ENCODE measurements around the gene TKFC.
A peak's percentile ranks its signal among the peaks of the same experiment; 100 is the strongest.

TKFC gene

GRCh38 chr11:61325649-61326414 is 7.2 kb upstream of the TKFC start:
- no peak for DNase-seq

DNA sequence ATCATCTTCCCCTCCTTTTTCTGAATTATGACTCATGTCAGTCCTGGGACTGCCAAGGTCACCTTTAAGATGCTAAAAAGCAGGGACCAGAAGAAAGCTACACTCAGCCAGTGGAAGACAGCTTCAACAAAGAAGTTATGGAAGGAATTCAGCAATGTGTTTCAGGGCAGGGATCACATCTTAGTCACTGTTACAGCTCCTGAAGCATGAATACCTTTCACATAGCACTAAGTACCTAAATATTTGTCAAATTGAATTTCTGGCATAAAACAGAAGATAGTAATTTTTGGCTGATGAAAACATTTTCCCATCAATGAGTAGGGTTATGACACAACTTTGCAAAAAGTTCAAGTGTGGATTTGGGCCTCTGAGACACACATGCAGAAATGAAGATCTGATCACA is 5.4 kb upstream of the TKFC start:
- DNase-seq = no peak

DNA sequence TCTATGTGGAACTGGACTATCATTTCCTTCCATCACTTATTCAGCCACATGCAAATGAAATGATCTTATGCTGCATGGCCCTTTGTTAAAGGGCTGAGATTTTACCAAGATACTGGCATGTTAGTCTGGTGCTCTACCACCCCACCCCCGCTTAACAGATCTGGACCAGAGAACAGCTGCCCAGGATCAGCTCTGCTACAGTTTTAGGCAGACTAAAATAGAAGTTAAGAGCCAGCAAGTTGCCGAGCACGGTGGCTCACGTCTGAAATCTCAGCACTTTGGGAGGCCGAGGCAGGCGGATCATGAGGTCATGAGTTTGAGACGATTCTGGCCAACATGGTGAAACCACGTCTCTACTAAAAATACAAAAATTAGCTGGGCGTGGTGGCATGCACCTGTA is 4.7 kb upstream of the TKFC start:
- DNase-seq = no peak

DNA sequence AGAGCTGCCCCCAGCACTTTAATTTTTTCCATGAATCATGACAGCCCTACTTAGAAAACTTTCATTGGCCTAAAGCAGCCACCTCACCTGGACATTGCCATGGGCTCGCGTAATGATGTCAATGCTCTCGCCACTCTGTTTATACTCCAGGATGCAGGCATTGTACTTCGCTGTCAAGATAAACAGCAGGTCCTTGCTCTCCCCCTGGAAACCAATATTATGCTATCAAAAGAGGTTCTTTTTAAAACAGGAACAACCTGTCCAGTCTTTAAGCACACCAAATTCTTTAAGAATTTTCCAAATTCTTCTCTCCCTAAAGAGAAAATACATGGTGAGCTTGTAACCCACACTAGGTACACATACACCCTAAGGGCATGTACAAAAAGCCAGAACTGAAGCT is 3.2 kb upstream of the TKFC start:
- no peak for DNase-seq

DNA sequence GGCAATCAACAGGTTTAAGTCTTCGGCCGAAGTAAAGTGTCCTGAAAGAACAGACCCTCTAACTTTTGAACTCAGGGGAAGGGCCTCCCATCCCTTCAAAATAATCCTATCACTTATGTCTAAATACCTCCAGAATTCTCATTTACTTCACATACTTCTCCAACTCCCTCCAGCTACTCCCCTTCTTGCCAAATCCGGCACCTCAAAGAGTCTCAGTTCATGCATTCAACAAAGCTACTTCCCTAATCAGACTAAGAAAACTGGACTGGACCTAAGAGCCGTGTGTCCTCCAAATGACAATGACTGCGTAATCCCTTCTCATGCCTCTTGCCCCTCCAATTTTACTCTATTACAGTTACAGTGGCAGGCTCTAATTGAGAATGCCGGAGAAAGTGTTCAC is 1.4 kb upstream of the TKFC start:
- no peak for DNase-seq

DNA sequence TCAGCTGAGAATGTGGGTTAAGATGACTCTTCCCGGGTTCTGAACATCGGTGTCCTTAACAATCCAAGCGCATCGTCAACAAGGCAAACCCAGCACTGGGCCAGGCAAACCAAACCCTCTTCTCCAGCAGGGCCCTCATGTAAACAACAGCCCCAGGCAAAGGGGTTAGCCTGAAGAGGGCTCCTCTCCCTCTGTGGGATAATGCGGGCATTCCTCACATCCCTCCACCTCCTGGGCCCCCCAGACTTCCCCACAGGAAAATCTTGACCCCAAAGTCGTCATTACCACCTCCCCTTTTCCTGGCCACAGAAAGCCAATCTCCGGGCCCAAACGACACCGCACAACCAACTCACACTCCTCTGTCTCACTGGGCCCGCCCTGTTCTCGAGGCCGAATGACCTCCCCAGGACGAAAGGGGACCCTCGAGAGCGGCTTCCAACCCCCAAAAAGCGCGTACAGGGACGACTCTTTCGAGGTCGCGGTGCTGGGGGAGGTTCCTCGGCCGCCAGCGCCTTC is 689 bp upstream of the TKFC start:
- DNase-seq = no peak

DNA sequence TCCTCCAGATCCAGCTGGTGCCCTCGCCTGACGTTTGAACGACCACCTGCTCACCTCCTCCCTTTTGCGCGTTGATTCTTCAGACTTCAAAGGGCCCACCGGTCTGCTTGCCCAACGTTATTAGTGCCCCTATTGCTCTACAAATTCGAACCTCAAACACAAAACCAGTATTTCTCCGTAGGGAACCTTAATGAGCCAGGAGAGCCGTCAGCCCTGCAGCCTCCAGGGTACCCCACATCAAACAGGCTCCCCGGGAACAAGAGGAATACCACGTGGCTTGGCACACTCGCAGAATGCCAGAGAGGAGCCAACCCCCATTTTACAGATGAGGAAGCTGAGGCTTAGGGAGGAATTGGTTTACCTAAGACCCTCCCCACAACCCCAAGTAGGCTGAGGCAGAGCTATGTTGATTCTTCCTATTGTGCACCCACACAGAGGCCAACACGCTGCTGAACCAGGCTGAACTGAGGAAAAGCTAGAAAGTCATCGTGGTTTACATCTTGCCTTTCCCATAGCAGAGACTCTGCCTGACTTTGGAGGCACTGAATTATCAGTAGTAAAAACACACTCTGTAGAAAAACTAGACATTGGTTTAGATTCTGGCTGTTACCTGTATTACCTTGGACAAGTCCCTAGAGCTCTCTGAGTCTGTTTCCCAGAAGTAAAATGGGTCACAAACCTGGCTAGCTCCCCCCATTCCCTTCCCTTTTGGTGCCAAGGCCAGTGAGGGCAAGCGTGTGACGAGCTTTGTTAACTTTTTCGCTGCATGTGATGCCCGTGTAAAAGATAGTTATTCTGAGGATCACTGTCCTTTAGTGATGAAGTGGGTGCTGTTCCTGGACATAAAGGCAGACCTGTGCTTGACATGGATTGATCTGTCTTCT is 764 bp downstream of the TKFC start:
- no peak for DNase-seq

- DNase-seq = no peak
These were observed 1.7 kb downstream of the TKFC start for GRCh38 chr11:61334434-61335354.

DNA sequence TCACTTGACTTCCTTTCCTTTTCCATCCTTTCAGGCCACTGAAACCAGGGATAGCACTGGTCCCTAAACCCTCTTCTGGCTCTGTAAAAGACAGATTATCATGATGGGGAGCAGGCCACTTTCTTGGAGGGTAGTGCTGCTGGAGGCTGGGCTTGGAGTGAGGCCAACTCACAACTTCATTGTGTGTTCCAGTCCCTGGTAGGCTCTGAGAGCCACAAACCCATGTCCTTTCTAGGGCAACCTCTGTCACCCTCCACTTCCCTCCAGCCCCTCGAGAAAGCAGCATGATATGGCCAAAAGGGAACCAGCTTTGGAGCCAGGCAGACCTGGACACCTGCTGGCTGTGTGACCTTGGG is 2.3 kb downstream of the TKFC start:
- DNase-seq = no peak

DNA sequence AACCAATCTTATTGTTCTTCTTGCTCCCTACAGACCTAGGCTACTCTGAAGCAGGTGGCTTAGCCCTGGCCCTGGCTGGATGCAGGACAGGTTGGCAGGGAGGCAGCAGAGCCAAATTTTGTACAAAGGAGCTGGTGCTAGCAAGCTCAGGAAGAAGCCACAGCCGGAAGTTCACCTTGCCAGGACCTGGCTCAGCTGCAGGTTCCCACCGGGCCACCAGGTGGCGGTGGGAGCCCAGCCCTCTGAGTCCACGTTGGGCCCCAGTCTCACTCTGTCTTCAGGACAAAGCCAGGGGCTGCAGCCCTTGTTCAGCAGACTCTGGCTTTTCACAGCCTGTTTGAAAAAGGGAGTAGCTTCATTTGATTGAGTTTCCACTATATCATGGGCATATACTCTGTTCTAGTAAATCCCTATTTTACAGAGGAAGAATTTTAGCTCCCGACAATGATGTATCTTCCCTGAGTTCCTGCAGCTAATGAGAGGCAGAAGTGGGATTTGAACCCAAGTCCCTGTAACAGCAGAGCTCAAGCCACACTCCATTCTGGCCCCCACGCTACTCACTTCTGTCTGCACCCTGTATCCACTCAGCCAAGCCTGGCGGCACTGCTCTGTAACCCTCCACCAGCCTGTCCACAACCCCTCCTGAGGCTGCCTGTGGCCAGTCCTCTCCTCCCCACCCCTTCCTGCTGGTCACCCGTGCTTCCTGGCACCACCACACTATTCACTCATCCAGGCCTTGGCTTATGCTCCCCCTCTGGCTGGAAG is 3.3 kb downstream of the TKFC start:
- peak; percentile 78 for DNase-seq

- DNase-seq = no peak
These were observed 4.9 kb downstream of the TKFC start for GRCh38 chr11:61337706-61338470.

DNA sequence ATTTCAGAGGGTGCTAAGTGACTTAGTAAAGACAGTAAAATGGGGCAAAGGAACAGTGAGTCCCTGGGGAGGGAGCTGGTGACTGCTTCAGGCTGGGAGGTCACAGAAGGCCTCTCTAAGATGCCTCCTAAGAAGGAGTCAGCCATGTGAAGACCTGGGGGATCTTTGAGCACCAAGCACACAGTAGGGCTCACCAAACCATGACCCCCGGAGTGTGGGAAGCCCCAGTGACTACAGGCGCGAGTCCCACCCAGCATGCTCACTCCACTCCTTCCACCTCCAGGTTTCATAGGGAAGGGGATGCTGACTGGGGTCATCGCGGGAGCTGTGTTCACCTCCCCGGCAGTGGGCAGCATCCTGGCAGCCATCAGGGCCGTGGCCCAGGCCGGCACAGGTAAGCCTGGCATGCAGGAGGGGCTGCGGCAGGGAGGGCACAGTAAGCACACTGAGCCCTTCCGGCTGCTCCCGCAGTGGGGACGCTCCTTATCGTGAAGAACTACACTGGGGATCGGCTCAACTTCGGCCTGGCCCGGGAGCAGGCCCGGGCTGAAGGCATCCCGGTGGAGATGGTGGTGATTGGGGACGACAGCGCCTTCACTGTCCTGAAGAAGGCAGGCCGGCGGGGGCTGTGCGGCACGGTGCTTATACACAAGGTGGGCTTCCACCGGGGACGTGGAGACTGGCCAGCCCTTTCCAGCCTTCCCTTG is 5.9 kb downstream of the TKFC start:
- no peak for DNase-seq

DNA sequence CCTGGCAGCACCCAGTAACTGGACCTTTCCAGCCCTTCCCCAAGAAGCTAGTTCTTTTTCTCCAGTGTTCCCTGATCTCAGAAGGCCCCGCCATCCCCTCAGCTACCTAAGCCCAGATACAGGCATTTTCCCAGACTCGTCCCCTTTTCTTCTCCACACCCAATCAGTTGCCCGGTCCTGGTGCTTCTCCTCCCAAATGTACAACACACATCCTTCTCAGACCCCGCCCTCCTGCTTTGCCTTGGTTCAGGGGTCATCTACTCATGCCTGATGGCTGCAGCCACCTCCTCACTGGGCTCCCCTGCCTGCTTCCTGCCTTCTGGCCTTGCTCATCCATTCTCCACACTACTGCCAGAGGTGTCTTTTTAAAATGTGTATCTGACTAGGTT is 6.5 kb downstream of the TKFC start:
- no peak for DNase-seq

GRCh38 chr11:61340979-61341378 is 8.0 kb downstream of the TKFC start:
- DNase-seq = no peak

DNA sequence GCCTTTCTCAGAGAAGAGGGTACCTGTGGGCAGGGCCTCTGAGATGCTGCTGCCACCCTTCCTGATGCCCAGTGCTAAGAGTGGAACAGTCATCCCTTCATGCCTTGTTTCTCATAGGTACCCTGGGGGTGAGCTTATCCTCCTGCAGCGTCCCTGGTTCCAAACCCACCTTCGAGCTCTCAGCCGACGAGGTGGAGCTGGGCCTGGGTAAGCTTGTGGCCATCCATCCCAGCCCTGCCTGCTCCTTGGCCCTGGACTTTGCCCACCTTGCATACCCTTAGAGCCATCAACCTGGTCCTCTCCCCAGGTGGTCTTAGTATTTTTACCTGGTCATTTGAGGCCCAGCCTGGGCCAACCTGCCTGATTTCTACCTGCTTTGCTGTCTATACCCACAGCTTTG is 8.7 kb downstream of the TKFC start:
- DNase-seq = no peak

DNA sequence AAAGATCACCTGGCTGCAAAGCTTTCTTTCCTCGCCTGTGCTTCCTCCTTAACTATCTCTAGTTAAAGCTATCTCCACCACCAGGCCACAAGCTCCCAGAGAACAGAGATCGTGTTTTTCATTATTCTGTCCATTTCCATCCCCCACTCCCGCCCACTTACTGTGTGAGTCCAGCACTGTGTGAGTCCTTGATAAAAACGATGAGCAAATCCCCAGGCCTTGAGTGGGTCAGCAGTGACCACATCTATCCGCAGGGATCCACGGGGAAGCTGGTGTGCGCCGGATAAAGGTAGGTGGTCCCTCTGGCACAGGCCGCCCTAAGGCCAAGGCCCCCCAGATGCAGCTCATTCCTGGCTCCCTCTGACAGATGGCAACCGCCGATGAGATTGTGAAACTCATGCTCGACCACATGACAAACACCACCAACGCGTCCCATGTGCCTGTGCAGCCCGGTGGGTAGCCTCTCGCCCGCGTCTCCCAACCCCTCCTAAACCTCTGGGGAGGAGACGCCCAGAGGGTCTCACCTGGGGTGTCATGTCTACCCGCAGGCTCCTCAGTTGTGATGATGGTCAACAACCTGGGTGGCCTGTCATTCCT is 9.3 kb downstream of the TKFC start:
- DNase-seq = no peak

GRCh38 chr11:61343792-61344745 is 11.0 kb downstream of the TKFC start:
- DNase-seq = no peak

DNA sequence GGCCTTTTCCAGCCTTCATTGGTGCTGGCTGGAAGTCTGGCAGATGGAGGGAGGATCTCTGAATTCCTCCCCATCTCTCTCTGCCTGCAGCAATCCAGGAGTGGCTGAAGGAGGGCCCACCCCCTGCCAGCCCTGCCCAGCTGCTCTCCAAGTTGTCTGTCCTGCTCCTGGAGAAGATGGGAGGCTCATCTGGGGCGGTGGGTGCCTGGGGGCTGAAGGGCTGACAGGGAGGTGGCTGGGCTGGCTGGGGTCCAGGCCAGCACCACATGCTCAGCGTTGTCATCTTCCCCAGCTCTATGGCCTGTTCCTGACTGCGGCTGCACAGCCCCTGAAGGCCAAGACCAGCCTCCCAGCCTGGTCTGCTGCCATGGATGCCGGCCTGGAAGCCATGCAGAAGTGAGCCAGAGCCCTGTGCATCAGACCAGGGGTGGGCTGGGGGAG is 12.2 kb downstream of the TKFC start:
- no peak for DNase-seq

Measured in NCI-H2029 treated with DMSO at 0.1 percent for 48 hours (cell line).